PC-3 (cell line): Measurements from ENCODE around the gene CBX5. TPM values are rescaled to one million over a fixed set of nuclear protein-coding genes. Genes with fewer than 3 reads are reported as not detected.

Experiments
- ATAC-seq: fragments of 200-7000 bp; cut with Tn5 transposase; 2 replicates; pipeline ENCODE4 v1.9.1; 2020; ENCODE audit warnings: mild to moderate bottlenecking, moderate library complexity
- BruUV-seq: library from RNA; stranded (reverse); fragments of 400-500 nt; replicated peaks from 2 replicates; lab custom pipeline; 2021; lab: Mats Ljungman, UMichigan
- CTCF ChIA-PET: fragments of 300-600 bp; sonication (Branson Sonifier 250); formaldehyde crosslinking; loops from one replicate; lab custom pipeline; 2022; ENCODE audit warnings: antibody characterized with exemption; lab: Charles Lee
- POLR2A ChIA-PET: fragments of 300-600 bp; sonication (Branson Sonifier 250); formaldehyde crosslinking; loops from one replicate; lab custom pipeline; 2022; ENCODE audit warnings: antibody characterized with exemption; ENCODE audit not compliant: unreplicated experiment; lab: Charles Lee
- DNase-seq: peaks from one replicate; pipeline ENCODE4 v3.0.0-alpha.2; 2015
- H2AFZ ChIP-seq: fragments of 300-600 bp; sonication (generic); 2 replicates; pipeline ENCODE4 v1.6.0; 2016; ENCODE audit warnings: antibody characterized with exemption, low read length
- H3F3A ChIP-seq: fragments of 300-600 bp; sonication (generic); one replicate; pipeline ENCODE4 v1.6.0; 2017; ENCODE audit warnings: antibody characterized with exemption, low read length, control low read depth, mild to moderate bottlenecking; ENCODE audit not compliant: unreplicated experiment
- H3K27ac ChIP-seq: fragments of 300-600 bp; sonication (generic); 2 replicates; pipeline ENCODE4 v1.5.1; 2016; ENCODE audit warnings: mild to moderate bottlenecking, low read length
- H3K27me3 ChIP-seq: fragments of 300-600 bp; sonication (generic); 2 replicates; pipeline ENCODE4 v1.6.1; 2016; ENCODE audit warnings: low read length, mixed read lengths
- H3K36me3 ChIP-seq: fragments of 300-600 bp; sonication (generic); 2 replicates; pipeline ENCODE4 v1.6.1; 2016; ENCODE audit warnings: low read depth, mixed run types, low read length, mixed read lengths
- H3K4me1 ChIP-seq: fragments of 300-600 bp; sonication (generic); 2 replicates; pipeline ENCODE4 v1.5.1; 2016; ENCODE audit warnings: low read length; ENCODE audit not compliant: insufficient read depth
- H3K4me2 ChIP-seq: fragments of 300-600 bp; sonication (generic); 2 replicates; pipeline ENCODE4 v1.6.0; 2016; ENCODE audit warnings: low read length
- H3K4me3 ChIP-seq: fragments of 300-600 bp; sonication (generic); 2 replicates; pipeline ENCODE4 v1.5.1; 2016; ENCODE audit warnings: mild to moderate bottlenecking, low read length, mixed read lengths
- H3K79me2 ChIP-seq: fragments of 300-600 bp; sonication (generic); 2 replicates; pipeline ENCODE4 v1.6.1; 2017; ENCODE audit warnings: low read length, mixed read lengths
- H3K9ac ChIP-seq: fragments of 300-600 bp; sonication (generic); 2 replicates; pipeline ENCODE4 v1.6.0; 2016; ENCODE audit warnings: mild to moderate bottlenecking, low read length
- H3K9me2 ChIP-seq: fragments of 300-600 bp; sonication (generic); replicated peaks from 2 replicates; pipeline ENCODE4 v1.6.1; 2016; ENCODE audit warnings: mixed run types, low read length, mixed read lengths
- H3K9me3 ChIP-seq: fragments of 300-600 bp; sonication (generic); 2 replicates; pipeline ENCODE4 v1.6.1; 2016; ENCODE audit warnings: low read length, mixed read lengths
- H4K20me1 ChIP-seq: fragments of 300-600 bp; sonication (generic); 2 replicates; pipeline ENCODE4 v1.6.1; 2016; ENCODE audit warnings: low read length, mixed read lengths
- EZH2 ChIP-seq: fragments of 300-600 bp; sonication (generic); IDR thresholded peaks from one replicate; pipeline ENCODE4 v1.6.1; 2017; ENCODE audit warnings: antibody characterized with exemption, mild to moderate bottlenecking, low read length; ENCODE audit not compliant: unreplicated experiment
- EZH2phosphoT487 ChIP-seq: fragments of 300-600 bp; sonication (generic); IDR thresholded peaks from 2 replicates; pipeline ENCODE4 v1.6.1; 2018; ENCODE audit warnings: mild to moderate bottlenecking, antibody characterized with exemption, low read length, borderline replicate concordance
- intact Hi-C: fragments of 100-400 bp; cut with micrococcal nuclease; formaldehyde crosslinking; loops from 2 replicates; pipeline ENCODE4 v1.9.0; 2023
- total RNA-seq: library from RNA; depleted of rRNA; stranded (reverse); fragments of >200 nt; gene quantifications from 2 replicates; pipeline ENCODE4 v1.2.3, GENCODE V29; 2014
- TF ChIP-seq, protein P1 (sequence below): fragments of 300-600 bp; sonication (generic); conservative IDR thresholded peaks from 2 replicates; pipeline ENCODE4 v1.5.1; 2017; ENCODE audit warnings: antibody characterized with exemption, low read depth, mild to moderate bottlenecking, low read length

Gene CBX5
- total RNA-seq, 1 experiment from 2014 or later: 14.9 TPM

DNA sequence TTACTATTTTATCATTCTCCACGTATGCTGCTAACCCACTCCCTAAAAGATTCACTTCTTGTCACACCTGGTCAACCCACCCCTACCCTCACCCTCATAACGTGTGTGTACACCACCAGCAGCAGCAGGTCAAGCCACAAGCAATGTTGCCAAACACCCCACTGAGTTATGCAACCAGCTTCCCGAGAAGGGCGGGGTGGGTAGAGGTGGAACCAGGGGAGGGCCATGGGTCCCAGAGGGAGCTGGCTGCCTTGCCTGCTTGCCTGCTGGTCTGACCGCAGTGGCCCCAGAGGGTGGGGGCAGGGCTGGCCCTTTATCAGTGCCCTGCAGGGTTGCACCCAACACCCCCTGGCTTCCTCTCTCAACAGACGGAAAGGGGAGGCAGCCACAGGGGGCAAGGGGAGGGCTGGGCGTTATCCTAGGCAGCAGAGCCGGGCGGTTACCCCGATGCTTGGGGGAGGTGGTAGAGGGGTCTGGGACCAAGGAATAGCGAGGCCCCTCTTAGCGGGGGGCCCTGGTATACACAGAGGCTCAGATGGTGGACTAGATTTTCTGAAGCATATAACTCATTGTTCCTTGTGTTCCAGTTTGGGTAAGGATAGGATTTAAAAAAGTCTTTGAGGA lies 24.4 kb upstream of the CBX5 start:
- Histone ChIP-seq H3K27me3 (no peaks in the 10 kb centered on the region), H3K27ac (no peak overlapping the region), H3K9ac (no peak overlapping the region), H3K4me3 (no peak overlapping the region), H3K4me1 (peaks cover 24% of the 10 kb centered on the region), H3K9me2 (no peaks in the 10 kb centered on the region), H3K36me3 (no peaks in the 10 kb centered on the region), H4K20me1 (no peaks in the 10 kb centered on the region), H3K79me2 (no peaks in the 10 kb centered on the region), H3K9me3 (no peaks in the 10 kb centered on the region), H3K4me2 (no peak overlapping the region), H2AFZ (no peak overlapping the region), H3F3A (no peaks in the 10 kb centered on the region)
- TF ChIP-seq EZH2 (no peak), EZH2phosphoT487 (no peak)
- TF ChIP-seq, protein P1, sequence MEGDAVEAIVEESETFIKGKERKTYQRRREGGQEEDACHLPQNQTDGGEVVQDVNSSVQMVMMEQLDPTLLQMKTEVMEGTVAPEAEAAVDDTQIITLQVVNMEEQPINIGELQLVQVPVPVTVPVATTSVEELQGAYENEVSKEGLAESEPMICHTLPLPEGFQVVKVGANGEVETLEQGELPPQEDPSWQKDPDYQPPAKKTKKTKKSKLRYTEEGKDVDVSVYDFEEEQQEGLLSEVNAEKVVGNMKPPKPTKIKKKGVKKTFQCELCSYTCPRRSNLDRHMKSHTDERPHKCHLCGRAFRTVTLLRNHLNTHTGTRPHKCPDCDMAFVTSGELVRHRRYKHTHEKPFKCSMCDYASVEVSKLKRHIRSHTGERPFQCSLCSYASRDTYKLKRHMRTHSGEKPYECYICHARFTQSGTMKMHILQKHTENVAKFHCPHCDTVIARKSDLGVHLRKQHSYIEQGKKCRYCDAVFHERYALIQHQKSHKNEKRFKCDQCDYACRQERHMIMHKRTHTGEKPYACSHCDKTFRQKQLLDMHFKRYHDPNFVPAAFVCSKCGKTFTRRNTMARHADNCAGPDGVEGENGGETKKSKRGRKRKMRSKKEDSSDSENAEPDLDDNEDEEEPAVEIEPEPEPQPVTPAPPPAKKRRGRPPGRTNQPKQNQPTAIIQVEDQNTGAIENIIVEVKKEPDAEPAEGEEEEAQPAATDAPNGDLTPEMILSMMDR: no peak
- ChIA-PET POLR2A (interaction anchor here (0.6 kb wide), 1 partner anchor 253 kb away, joined by 4 read pairs; no protein-coding TSS in a partner anchor), CTCF (interaction anchor here (0.6 kb wide), 1 partner anchor 9 kb away, joined by 4 read pairs; no protein-coding TSS in a partner anchor)
- intact Hi-C loops: no loop called here
- no TSS peak for BruUV-seq
- ATAC-seq: no peak
- peak; percentile 48 for DNase-seq

DNA sequence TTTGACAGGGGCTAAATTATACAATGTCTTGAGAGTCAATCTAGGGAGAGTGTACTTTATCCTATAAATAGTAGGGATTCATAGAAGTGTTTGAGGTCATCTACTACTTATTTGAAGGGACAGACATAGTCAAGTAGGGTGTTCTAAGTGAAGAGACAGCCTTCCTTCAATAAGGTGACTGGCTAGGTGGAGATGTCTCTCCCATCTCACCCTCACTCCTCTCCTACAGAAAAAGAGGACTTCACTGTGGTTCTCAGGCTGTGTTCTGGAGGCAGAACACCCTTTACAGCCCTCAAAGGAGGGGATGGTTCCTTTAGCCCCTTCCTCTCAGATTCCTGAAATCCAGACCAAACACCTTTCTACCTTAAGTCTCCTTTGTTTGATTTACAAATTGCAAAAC lies 23.7 kb upstream of the CBX5 start:
- H3K9me3 ChIP-seq: no peaks in the 10 kb centered on the region
- intact Hi-C loops: no loop called here
- ChIA-PET POLR2A (interaction anchor here (0.6 kb wide), 1 partner anchor 253 kb away, joined by 4 read pairs; no protein-coding TSS in a partner anchor), CTCF (no interaction called here)
- no peak overlapping the region for H3K4me3 ChIP-seq
- no peak overlapping the region for H3K27ac ChIP-seq
- TF ChIP-seq, protein P1: no peak
- no peak for TF ChIP-seq EZH2
- TF ChIP-seq EZH2phosphoT487: no peak
- no peak overlapping the region for H2AFZ ChIP-seq
- no peak for ATAC-seq
- no peak overlapping the region for H3K9ac ChIP-seq
- no peaks in the 10 kb centered on the region for H3K9me2 ChIP-seq
- no peaks in the 10 kb centered on the region for H3K79me2 ChIP-seq
- no peaks in the 10 kb centered on the region for H3K27me3 ChIP-seq
- peaks cover 24% of the 10 kb centered on the region for H3K4me1 ChIP-seq
- no peaks in the 10 kb centered on the region for H3K36me3 ChIP-seq
- H4K20me1 ChIP-seq: no peaks in the 10 kb centered on the region
- no peak for DNase-seq
- BruUV-seq: no TSS peak
- no peaks in the 10 kb centered on the region for H3F3A ChIP-seq
- H3K4me2 ChIP-seq: no peak overlapping the region

DNA sequence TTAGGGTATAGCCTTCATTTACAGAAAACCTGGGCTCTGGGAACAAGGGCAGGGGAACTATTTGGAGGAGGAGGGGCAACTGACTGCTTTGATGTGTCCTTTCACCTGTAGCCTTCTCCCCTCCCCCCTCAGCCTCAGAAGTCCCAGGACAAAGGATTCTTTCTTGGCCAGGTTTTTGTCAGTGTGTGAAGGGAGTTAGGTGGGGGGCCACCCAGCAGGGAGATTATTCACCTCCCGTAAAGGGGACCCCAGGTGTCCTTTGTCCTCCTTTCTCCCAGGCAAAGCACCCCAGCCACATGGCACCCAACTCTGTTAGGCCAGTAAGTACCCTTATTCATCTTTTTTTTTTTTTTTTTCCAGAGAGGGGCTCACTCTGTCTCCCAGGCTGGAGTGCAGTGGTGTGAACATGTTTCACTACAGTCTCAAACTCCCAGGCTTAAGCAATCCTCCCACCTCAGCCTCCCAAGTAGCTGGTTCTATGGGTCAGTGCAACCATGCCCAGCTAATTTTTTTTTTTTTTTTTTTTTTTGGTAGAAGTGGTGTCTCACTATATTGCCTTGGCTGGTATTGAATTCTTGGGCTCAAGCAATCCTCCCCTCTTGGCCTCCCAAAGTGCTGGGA lies 21.6 kb upstream of the CBX5 start:
- TF ChIP-seq EZH2phosphoT487: no peak
- Histone ChIP-seq H4K20me1 (no peaks in the 10 kb centered on the region), H3K4me1 (peaks cover 24% of the 10 kb centered on the region), H3K27ac (no peak overlapping the region), H3K9me3 (no peaks in the 10 kb centered on the region), H3K4me2 (peak overlapping the region; percentile 88), H3K4me3 (peak overlapping the region; percentile 62; the same call in 1 of the 2 replicates), H3K79me2 (no peaks in the 10 kb centered on the region), H3K36me3 (no peaks in the 10 kb centered on the region), H3K27me3 (no peaks in the 10 kb centered on the region), H3F3A (no peaks in the 10 kb centered on the region), H3K9me2 (no peaks in the 10 kb centered on the region), H3K9ac (no peak overlapping the region), H2AFZ (no peak overlapping the region)
- intact Hi-C loops: no loop called here
- BruUV-seq: no TSS peak
- ChIA-PET CTCF (interaction anchor here (0.6 kb wide), 1 partner anchor 98 kb away, joined by 13 read pairs; no protein-coding TSS in a partner anchor), POLR2A (interaction anchor here (0.6 kb wide), 1 partner anchor 21 kb away, joined by 3 read pairs; no protein-coding TSS in a partner anchor)
- no peak for ATAC-seq
- peak; percentile 2 for DNase-seq
